LHCN-M2 (cell line): Measurements from ENCODE around the gene LGALS9B. TPM values are rescaled to one million over a fixed set of nuclear protein-coding genes. Genes with fewer than 3 reads are reported as not detected.
"Not testable (repeated sequence)": the region's sequence is repeated elsewhere in the genome, so short reads cannot be mapped to it uniquely, and the experiment has no call there.

Experiments
- DNase-seq: peaks from one replicate; pipeline ENCODE4 v3.0.0-alpha.2; 2012; ENCODE audit warnings: low read depth
- total RNA-seq: library from RNA; depleted of rRNA; stranded (reverse); fragments of >200 nt; gene quantifications from 2 replicates; pipeline ENCODE4 v1.2.3, GENCODE V29; 2014

The LGALS9B gene
- total RNA-seq, 1 experiment from 2014 or later: not detected

GRCh38 chr17:20466999-20467398 lies 340 bp downstream of the LGALS9B start:
- DNase-seq: not testable (repeated sequence)

GRCh38 chr17:20466553-20466952 lies 786 bp downstream of the LGALS9B start:
- not testable (repeated sequence) for DNase-seq

- not testable (repeated sequence) for DNase-seq
These were observed 1.8 kb downstream of the LGALS9B start for GRCh38 chr17:20465535-20465934.

- not testable (repeated sequence) for DNase-seq
These were observed 2.4 kb downstream of the LGALS9B start for GRCh38 chr17:20464854-20465414.

- DNase-seq: not testable (repeated sequence)
These were observed 5.2 kb downstream of the LGALS9B start for GRCh38 chr17:20462158-20462557.

- not testable (repeated sequence) for DNase-seq
These were observed 9.4 kb downstream of the LGALS9B start for GRCh38 chr17:20457848-20458381.

- not testable (repeated sequence) for DNase-seq
These were observed 12.2 kb downstream of the LGALS9B start for GRCh38 chr17:20455106-20455505.

- not testable (repeated sequence) for DNase-seq
These were observed 13.4 kb downstream of the LGALS9B start for GRCh38 chr17:20453820-20454434.

- DNase-seq: not testable (repeated sequence)
These were observed 16.5 kb downstream of the LGALS9B start for GRCh38 chr17:20450852-20451251.

GRCh38 chr17:20447534-20448321 lies 19.6 kb downstream of the LGALS9B start:
- not testable (repeated sequence) for DNase-seq

GRCh38 chr17:20446895-20447294 lies 20.4 kb downstream of the LGALS9B start:
- DNase-seq: not testable (repeated sequence)

- not testable (repeated sequence) for DNase-seq
These were observed 22.6 kb downstream of the LGALS9B start for GRCh38 chr17:20444581-20445236.

- DNase-seq: not testable (repeated sequence)
These were observed 23.2 kb downstream of the LGALS9B start for GRCh38 chr17:20444173-20444572.

GRCh38 chr17:20443632-20444031 lies 23.7 kb downstream of the LGALS9B start:
- not testable (repeated sequence) for DNase-seq

- not testable (repeated sequence) for DNase-seq
These were observed 26.7 kb downstream of the LGALS9B start for GRCh38 chr17:20440665-20441064.

- not testable (repeated sequence) for DNase-seq
These were observed 32.2 kb downstream of the LGALS9B start for GRCh38 chr17:20435166-20435565.

GRCh38 chr17:20433382-20433781 lies 34.0 kb downstream of the LGALS9B start:
- not testable (repeated sequence) for DNase-seq

GRCh38 chr17:20427264-20427663 lies 40.1 kb downstream of the LGALS9B start:
- not testable (repeated sequence) for DNase-seq

- DNase-seq: not testable (repeated sequence)
These were observed 44.5 kb downstream of the LGALS9B start for GRCh38 chr17:20422826-20423225.

- DNase-seq: not testable (repeated sequence)
These were observed 48.5 kb downstream of the LGALS9B start for GRCh38 chr17:20418838-20419237.

GRCh38 chr17:20417492-20418080 lies 49.8 kb downstream of the LGALS9B start:
- not testable (repeated sequence) for DNase-seq
